HG03439 (cell line): ENCODE data around the gene ADAM23.

Source experiments
- ATAC-seq: cut with Tn5 transposase; IDR thresholded peaks from one replicate; pipeline ENCODE4 v1.9.1; 2021; ENCODE audit warnings: mild to moderate bottlenecking, moderate library complexity; ENCODE audit not compliant: unreplicated experiment

Gene ADAM23

GRCh38 chr2:206494061-206494460, 50.7 kb downstream of the ADAM23 start:
- ATAC-seq = no peak

GRCh38 chr2:206502729-206503128, 59.4 kb downstream of the ADAM23 start:
- no peak for ATAC-seq

GRCh38 chr2:206511283-206511682, 68.0 kb downstream of the ADAM23 start:
- no peak for ATAC-seq

- ATAC-seq = no peak
These were observed 69.7 kb downstream of the ADAM23 start for GRCh38 chr2:206512999-206513398.

GRCh38 chr2:206515580-206515979, 72.2 kb downstream of the ADAM23 start:
- no peak for ATAC-seq

- ATAC-seq = no peak
These were observed 75.7 kb downstream of the ADAM23 start for GRCh38 chr2:206518997-206519396.

- no peak for ATAC-seq
These were observed 77.1 kb downstream of the ADAM23 start for GRCh38 chr2:206520450-206520849.

- no peak for ATAC-seq
These were observed 77.8 kb downstream of the ADAM23 start for GRCh38 chr2:206521115-206521514.

- ATAC-seq = no peak
These were observed 78.3 kb downstream of the ADAM23 start for GRCh38 chr2:206521612-206522011.

GRCh38 chr2:206526416-206526815, 83.1 kb downstream of the ADAM23 start:
- no peak for ATAC-seq

- ATAC-seq = no peak
These were observed 83.8 kb downstream of the ADAM23 start for GRCh38 chr2:206527153-206527552.

GRCh38 chr2:206530727-206531126, 87.4 kb downstream of the ADAM23 start:
- ATAC-seq = no peak

GRCh38 chr2:206531996-206532543, 88.7 kb downstream of the ADAM23 start:
- no peak for ATAC-seq

GRCh38 chr2:206533977-206534376, 90.6 kb downstream of the ADAM23 start:
- no peak for ATAC-seq

GRCh38 chr2:206535260-206535986, 92.1 kb downstream of the ADAM23 start:
- no peak for ATAC-seq

- ATAC-seq = no peak
These were observed 97.4 kb downstream of the ADAM23 start for GRCh38 chr2:206540757-206541156.

GRCh38 chr2:206543073-206543472, 99.7 kb downstream of the ADAM23 start:
- no peak for ATAC-seq

GRCh38 chr2:206548383-206548782, 105.1 kb downstream of the ADAM23 start:
- ATAC-seq = no peak

GRCh38 chr2:206555721-206556120, 112.4 kb downstream of the ADAM23 start:
- ATAC-seq = no peak

- no peak for ATAC-seq
These were observed 113.1 kb downstream of the ADAM23 start for GRCh38 chr2:206556357-206556949.

GRCh38 chr2:206557321-206557720, 114.0 kb downstream of the ADAM23 start:
- no peak for ATAC-seq

- no peak for ATAC-seq
These were observed 115.2 kb downstream of the ADAM23 start for GRCh38 chr2:206558492-206558891.
